Keratinocyte (primary cell): ENCODE data around the gene HCN1. TPM values are rescaled to one million over a fixed set of nuclear protein-coding genes. Genes with fewer than 3 reads are reported as not detected.

Source experiments
- DNase-seq: peaks from one replicate; pipeline ENCODE4 v3.0.0-alpha.2; 2011; ENCODE audit warnings: low read depth, missing footprints, low spot score
- FAIRE-seq: peaks from 2 replicates; lab custom pipeline; 2011; peaks lifted over from hg19 to GRCh38; lab: Jason Lieb, UNC
- H2AFZ ChIP-seq: 2 replicates; pipeline ENCODE4 v1.6.0; 2012; ENCODE audit warnings: low read length, control low read depth, inconsistent platforms; ENCODE audit not compliant: control insufficient read depth
- H3K27ac ChIP-seq: 2 replicates; pipeline ENCODE4 v1.5.1; 2011; ENCODE audit warnings: low read length; ENCODE audit not compliant: control insufficient read depth, insufficient read depth
- H3K27me3 ChIP-seq: 3 replicates; pipeline ENCODE4 v1.6.0; 2011; ENCODE audit warnings: low read length; ENCODE audit not compliant: control insufficient read depth, insufficient read depth; ENCODE audit errors: extremely low read depth
- H3K36me3 ChIP-seq, 2 experiments: 2 replicates in 1 of 2; 3 replicates in 1 of 2; pipeline ENCODE4 v1.5.1; 2011; ENCODE audit warnings: low read length in 2 of 2, mild to moderate bottlenecking in 1 of 2; ENCODE audit not compliant: control insufficient read depth in 2 of 2, insufficient read depth in 2 of 2; ENCODE audit errors: extremely low read depth in 1 of 2
- H3K4me1 ChIP-seq: 3 replicates; pipeline ENCODE4 v1.5.1; 2011; ENCODE audit warnings: low read length; ENCODE audit not compliant: control insufficient read depth, insufficient read depth; ENCODE audit errors: extremely low read depth
- H3K4me2 ChIP-seq: 3 replicates; pipeline ENCODE4 v1.6.0; 2011; ENCODE audit warnings: low read depth, low read length; ENCODE audit not compliant: control insufficient read depth, insufficient read depth; ENCODE audit errors: extremely low read depth
- H3K4me3 ChIP-seq, 3 experiments: fragments of 200-600 bp in 1 of 3; sonication (generic) in 1 of 3; 2 replicates in 2 of 3; 3 replicates in 1 of 3; pipeline ENCODE4 v1.5.1; 2011 to 2016; ENCODE audit warnings: low read length in 3 of 3, mild to moderate bottlenecking in 3 of 3, control low read depth in 2 of 3, inconsistent platforms in 1 of 3, low read depth in 1 of 3, mixed read lengths in 1 of 3, mixed run types in 1 of 3, moderate library complexity in 1 of 3; ENCODE audit not compliant: control insufficient read depth in 2 of 3, insufficient read depth in 2 of 3; ENCODE audit errors: extremely low read depth in 1 of 3
- H3K79me2 ChIP-seq: 2 replicates; pipeline ENCODE4 v1.6.0; 2012; ENCODE audit warnings: low read length; ENCODE audit not compliant: control insufficient read depth, insufficient read depth
- H3K9ac ChIP-seq: 3 replicates; pipeline ENCODE4 v1.6.0; 2011; ENCODE audit warnings: low read length; ENCODE audit not compliant: control insufficient read depth, insufficient read depth; ENCODE audit errors: extremely low read depth
- H3K9me1 ChIP-seq: 3 replicates; pipeline ENCODE4 v1.6.0; 2011; ENCODE audit warnings: low read length; ENCODE audit not compliant: control insufficient read depth, insufficient read depth; ENCODE audit errors: extremely low read depth
- H3K9me3 ChIP-seq: 2 replicates; pipeline ENCODE4 v1.5.1; 2012; ENCODE audit warnings: low read depth, low read length; ENCODE audit not compliant: control insufficient read depth
- H4K20me1 ChIP-seq: 3 replicates; pipeline ENCODE4 v1.6.0; 2011; ENCODE audit warnings: low read length; ENCODE audit not compliant: control insufficient read depth, insufficient read depth; ENCODE audit errors: extremely low read depth
- EZH2 ChIP-seq: IDR thresholded peaks from one replicate; pipeline ENCODE4 v1.6.1; 2012; ENCODE audit warnings: inconsistent platforms, mild to moderate bottlenecking, low read length, moderate library complexity
- dilution Hi-C: fragments of 300-500 bp; cut with MboI; formaldehyde crosslinking; loops from one replicate; pipeline ENCODE4 v1.7.0; 2020; ENCODE audit warnings: low sequenced_read_pairs; ENCODE audit not compliant: extremely low pct_ligation_motif_present
- polyA plus RNA-seq, 5 experiments: library from polyadenylated mRNA; depleted of rRNA in 3 of 5; stranded (reverse) in 3 of 5; stranded (forward) in 1 of 5; unstranded in 1 of 5; fragments of >200 nt; gene quantifications; 1 replicate in 1 of 5; 2 replicates in 3 of 5; 3 replicates in 1 of 5; pipeline versions ENCODE4 v1.2.1 to v1.2.3, GENCODE V29; 2011 to 2012; ENCODE audit warnings: missing spikeins in 2 of 5, low read depth in 1 of 5, low replicate concordance in 1 of 5
- TF ChIP-seq, protein P1 (sequence below), 3 experiments: IDR thresholded peaks in 1 of 3; conservative IDR thresholded peaks in 1 of 3; optimal IDR thresholded peaks in 1 of 3; 2 replicates in 2 of 3; 3 replicates in 1 of 3; pipeline versions ENCODE3 to v1.5.1; 2011; ENCODE audit warnings: low read length in 3 of 3, mild to moderate bottlenecking in 3 of 3, moderate library complexity in 2 of 3, control low read depth in 1 of 3, inconsistent platforms in 1 of 3; ENCODE audit not compliant: insufficient read depth in 2 of 3; ENCODE audit errors: extremely low read depth in 1 of 3

HCN1 gene
- polyA plus RNA-seq, 1 donor (not counting 4 experiments of a cell fraction or from before 2014, with no cell fraction given): not detected

- Histone ChIP-seq H3K9me1 (no peaks in the 10 kb centered on the region), H3K4me3 (no peak overlapping the region), H3K27me3 (no peaks in the 10 kb centered on the region), H3K79me2 (no peaks in the 10 kb centered on the region), H4K20me1 (no peaks in the 10 kb centered on the region), H3K27ac (no peak overlapping the region), H3K9ac (no peak overlapping the region), H3K36me3 (no peaks in the 10 kb centered on the region), H3K9me3 (peaks cover 2% of the 10 kb centered on the region), H3K4me1 (no peaks in the 10 kb centered on the region), H2AFZ (no peak overlapping the region), H3K4me2 (no peak overlapping the region)
- no peak for DNase-seq
- dilution Hi-C loops: no loop called here
- TF ChIP-seq, protein P1, sequence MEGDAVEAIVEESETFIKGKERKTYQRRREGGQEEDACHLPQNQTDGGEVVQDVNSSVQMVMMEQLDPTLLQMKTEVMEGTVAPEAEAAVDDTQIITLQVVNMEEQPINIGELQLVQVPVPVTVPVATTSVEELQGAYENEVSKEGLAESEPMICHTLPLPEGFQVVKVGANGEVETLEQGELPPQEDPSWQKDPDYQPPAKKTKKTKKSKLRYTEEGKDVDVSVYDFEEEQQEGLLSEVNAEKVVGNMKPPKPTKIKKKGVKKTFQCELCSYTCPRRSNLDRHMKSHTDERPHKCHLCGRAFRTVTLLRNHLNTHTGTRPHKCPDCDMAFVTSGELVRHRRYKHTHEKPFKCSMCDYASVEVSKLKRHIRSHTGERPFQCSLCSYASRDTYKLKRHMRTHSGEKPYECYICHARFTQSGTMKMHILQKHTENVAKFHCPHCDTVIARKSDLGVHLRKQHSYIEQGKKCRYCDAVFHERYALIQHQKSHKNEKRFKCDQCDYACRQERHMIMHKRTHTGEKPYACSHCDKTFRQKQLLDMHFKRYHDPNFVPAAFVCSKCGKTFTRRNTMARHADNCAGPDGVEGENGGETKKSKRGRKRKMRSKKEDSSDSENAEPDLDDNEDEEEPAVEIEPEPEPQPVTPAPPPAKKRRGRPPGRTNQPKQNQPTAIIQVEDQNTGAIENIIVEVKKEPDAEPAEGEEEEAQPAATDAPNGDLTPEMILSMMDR (optimal IDR thresholded peaks at IDR 0.05 in 1 of 3, IDR thresholded peaks at IDR 0.05 in 1 of 3, conservative IDR thresholded peaks at IDR 0.05 in 1 of 3; ENCODE audit: extremely low read depth in 1 of 3, insufficient read depth in 2 of 3, low read length in 3 of 3): no peak
- TF ChIP-seq EZH2: no peak
- FAIRE-seq: no peak
Observed at GRCh38 chr5:45737153-45737552, 41.0 kb upstream of the HCN1 start.

- TF ChIP-seq, protein P1 (optimal IDR thresholded peaks at IDR 0.05 in 1 of 3, IDR thresholded peaks at IDR 0.05 in 1 of 3, conservative IDR thresholded peaks at IDR 0.05 in 1 of 3; ENCODE audit: extremely low read depth in 1 of 3, insufficient read depth in 2 of 3, low read length in 3 of 3): no peak
- TF ChIP-seq EZH2: no peak
- Histone ChIP-seq H3K79me2 (no peaks in the 10 kb centered on the region), H3K4me2 (no peak overlapping the region), H3K36me3 (no peaks in the 10 kb centered on the region), H3K9me3 (no peaks in the 10 kb centered on the region), H3K4me1 (no peaks in the 10 kb centered on the region), H3K4me3 (no peak overlapping the region), H3K27ac (no peak overlapping the region), H3K27me3 (no peaks in the 10 kb centered on the region), H3K9ac (no peak overlapping the region), H2AFZ (no peak overlapping the region), H4K20me1 (no peaks in the 10 kb centered on the region), H3K9me1 (no peaks in the 10 kb centered on the region)
- FAIRE-seq (no peak), DNase-seq (no peak)
- dilution Hi-C loops: no loop called here
Observed at GRCh38 chr5:45725537-45725936, 29.4 kb upstream of the HCN1 start.
